ENCODE measurements around the gene TRIM33. TPM values are rescaled to one million over a fixed set of nuclear protein-coding genes. Genes with fewer than 3 reads are reported as not detected.
A peak's percentile ranks its signal among the peaks of the same experiment; 100 is the strongest.

TRIM33 gene
- total RNA-seq, 2 donors from 2014 or later, result 36.7 to 54.9 TPM

GRCh38 chr1:114350731-114351445 lies 160.1 kb downstream of the TRIM33 start:
- WGBS, result 90% methylated on average over 10 of the region's 10 CpGs
- no peaks in the 10 kb centered on the region for H3K27me3 ChIP-seq (replicated peaks; ENCODE audit: insufficient read depth)
- DNase-seq (ENCODE audit: low spot score), result no peak
- H3K4me1 ChIP-seq (replicated peaks), result peaks cover 6% of the 10 kb centered on the region
- no peaks in the 10 kb centered on the region for H3K9me3 ChIP-seq
- no peak overlapping the region for H3K27ac ChIP-seq
- TF ChIP-seq POLR2AphosphoS5 (IDR thresholded peaks at IDR 0.05) (no peak), POLR2A (IDR thresholded peaks at IDR 0.05) (no peak), CTCF (IDR thresholded peaks at IDR 0.05) (no peak)
- H3K36me3 ChIP-seq, result no peaks in the 10 kb centered on the region
- intact Hi-C loops (cut with DNase I), result no loop called here
- H3K4me3 ChIP-seq, result no peak overlapping the region

GRCh38 chr1:114349891-114350605 lies 161.0 kb downstream of the TRIM33 start:
- Histone ChIP-seq H3K4me1 (replicated peaks) (peaks cover 7% of the 10 kb centered on the region), H3K36me3 (no peaks in the 10 kb centered on the region), H3K27me3 (replicated peaks; ENCODE audit: insufficient read depth) (no peaks in the 10 kb centered on the region), H3K27ac (no peak overlapping the region), H3K9me3 (no peaks in the 10 kb centered on the region), H3K4me3 (no peak overlapping the region)
- WGBS, result 81% methylated on average over 14 of the region's 14 CpGs
- DNase-seq (ENCODE audit: low spot score), result no peak
- TF ChIP-seq POLR2AphosphoS5 (IDR thresholded peaks at IDR 0.05) (no peak), POLR2A (IDR thresholded peaks at IDR 0.05) (no peak), CTCF (IDR thresholded peaks at IDR 0.05) (no peak)
- intact Hi-C loops (cut with DNase I), result loop anchor here (5.0 kb wide), 3 partner anchors 162 to 322 kb away; partner anchors contain the start of genes BCAS2, DENND2C and TRIM33

- peaks cover 7% of the 10 kb centered on the region for H3K4me1 ChIP-seq (replicated peaks)
- TF ChIP-seq CTCF (IDR thresholded peaks at IDR 0.05) (no peak), POLR2A (IDR thresholded peaks at IDR 0.05) (no peak), POLR2AphosphoS5 (IDR thresholded peaks at IDR 0.05) (no peak)
- no peak overlapping the region for H3K4me3 ChIP-seq
- no peak for DNase-seq (ENCODE audit: low spot score)
- no peak overlapping the region for H3K27ac ChIP-seq
- H3K9me3 ChIP-seq, result no peaks in the 10 kb centered on the region
- no peaks in the 10 kb centered on the region for H3K27me3 ChIP-seq (replicated peaks; ENCODE audit: insufficient read depth)
- H3K36me3 ChIP-seq, result no peaks in the 10 kb centered on the region
- 85% methylated on average over 9 of the region's 9 CpGs for WGBS
- intact Hi-C loops (cut with DNase I), result loop anchor here (2.0 to 5.0 kb wide), 4 partner anchors 79 to 325 kb away; partner anchors contain the start of genes BCAS2, DENND2C and TRIM33
Observed at GRCh38 chr1:114347431-114348209, 163.4 kb downstream of the TRIM33 start.

- Histone ChIP-seq H3K36me3 (no peaks in the 10 kb centered on the region), H3K27me3 (replicated peaks; ENCODE audit: insufficient read depth) (no peaks in the 10 kb centered on the region), H3K27ac (peak overlapping the region; percentile 79 to 86), H3K4me1 (replicated peaks) (peaks cover 7% of the 10 kb centered on the region), H3K4me3 (peak overlapping the region; percentile 34 to 42), H3K9me3 (no peaks in the 10 kb centered on the region)
- DNase-seq (ENCODE audit: low spot score), result peak; percentile 93
- 4% methylated on average over 33 of the region's 33 CpGs for WGBS
- intact Hi-C loops (cut with DNase I), result loop anchor here (2.0 to 5.0 kb wide), 4 partner anchors 80 to 326 kb away; partner anchors contain the start of genes BCAS2, DENND2C and TRIM33
- TF ChIP-seq POLR2A (IDR thresholded peaks at IDR 0.05) (no peak), CTCF (IDR thresholded peaks at IDR 0.05) (peak; percentile 99 to 100 (median 100)), POLR2AphosphoS5 (IDR thresholded peaks at IDR 0.05) (peak; percentile 83)
Observed at GRCh38 chr1:114346480-114347029, 164.4 kb downstream of the TRIM33 start.

Measured in prostate gland (tissue), 2 donors.